PFSK-1 (cell line): ENCODE results near the gene ECI2.

ENCODE experiments used
- FOXP2 ChIP-seq: optimal IDR thresholded peaks from 2 replicates; pipeline ENCODE3; 2011; ENCODE audit warnings: borderline replicate concordance, control low read depth, inconsistent platforms; ENCODE audit not compliant: insufficient read depth; ENCODE audit errors: extremely low read length, extremely low read depth
- POLR2AphosphoS5 ChIP-seq: IDR thresholded peaks from 2 replicates; pipeline ENCODE4 v1.6.1; 2012; ENCODE audit warnings: low read depth, mild to moderate bottlenecking, control low read depth, low read length, moderate library complexity
- REST ChIP-seq, 2 experiments: IDR thresholded peaks; 2 replicates each; pipeline versions ENCODE4 v1.6.1 to v1.8.0; 2011 to 2012; ENCODE audit warnings: low read depth in 2 of 2, low read length in 2 of 2, control low read depth in 1 of 2, inconsistent platforms in 1 of 2, mild to moderate bottlenecking in 1 of 2, moderate library complexity in 1 of 2; ENCODE audit not compliant: insufficient read depth in 1 of 2
- SIN3A ChIP-seq: IDR thresholded peaks from 2 replicates; pipeline ENCODE4 v1.6.1; 2012; ENCODE audit warnings: mild to moderate bottlenecking, low read length, moderate library complexity, borderline replicate concordance; ENCODE audit not compliant: insufficient read depth
- TAF1 ChIP-seq: IDR thresholded peaks from 2 replicates; pipeline ENCODE4 v1.6.1; 2012; ENCODE audit warnings: low read length, control low read depth, borderline replicate concordance; ENCODE audit not compliant: insufficient read depth

Gene ECI2

GRCh38 chr6:4115741-4116140 is 19.6 kb downstream of the ECI2 start:
- TF ChIP-seq TAF1 (no peak), SIN3A (no peak), REST (IDR thresholded peaks at IDR 0.05; ENCODE audit: insufficient read depth in 1 of 2, low read depth in 2 of 2, low read length in 2 of 2) (no peak), FOXP2 (no peak)

GRCh38 chr6:4114123-4114522 is 21.3 kb downstream of the ECI2 start:
- TF ChIP-seq SIN3A (no peak), FOXP2 (no peak), POLR2AphosphoS5 (no peak), TAF1 (no peak), REST (IDR thresholded peaks at IDR 0.05; ENCODE audit: insufficient read depth in 1 of 2, low read depth in 2 of 2, low read length in 2 of 2) (no peak)

GRCh38 chr6:4113649-4114048 is 21.7 kb downstream of the ECI2 start:
- no peak for TF ChIP-seq SIN3A
- no peak for TF ChIP-seq REST (IDR thresholded peaks at IDR 0.05; ENCODE audit: insufficient read depth in 1 of 2, low read depth in 2 of 2, low read length in 2 of 2)
- no peak for TF ChIP-seq POLR2AphosphoS5
- no peak for TF ChIP-seq TAF1
- TF ChIP-seq FOXP2: no peak

GRCh38 chr6:4112366-4112765 is 23.0 kb downstream of the ECI2 start:
- TF ChIP-seq FOXP2 (no peak), POLR2AphosphoS5 (no peak), REST (IDR thresholded peaks at IDR 0.05; ENCODE audit: insufficient read depth in 1 of 2, low read depth in 2 of 2, low read length in 2 of 2) (no peak), SIN3A (no peak), TAF1 (no peak)

GRCh38 chr6:4108561-4109093 is 26.7 kb downstream of the ECI2 start:
- TF ChIP-seq FOXP2: no peak
- TF ChIP-seq SIN3A: no peak
- TF ChIP-seq TAF1: no peak
- TF ChIP-seq REST (IDR thresholded peaks at IDR 0.05; ENCODE audit: insufficient read depth in 1 of 2, low read depth in 2 of 2, low read length in 2 of 2): no peak
